Neural cell (in vitro differentiated cells): ENCODE measurements around the gene COPZ1. TPM values are rescaled to one million over a fixed set of nuclear protein-coding genes. Genes with fewer than 3 reads are reported as not detected.

ENCODE experiments used
- H2AFZ ChIP-seq: fragments of 200-600, 300-800 bp; sonication (generic), shearing (Covaris generic); 2 replicates; pipeline ENCODE4 v1.6.0; 2014; ENCODE audit warnings: low read depth, mild to moderate bottlenecking, antibody characterized with exemption, low read length, moderate library complexity
- H3F3A ChIP-seq: fragments of 200-600 bp; shearing (Covaris generic); 2 replicates; pipeline ENCODE4 v1.6.1; 2016; ENCODE audit warnings: mild to moderate bottlenecking, moderate library complexity, mixed read lengths, antibody characterized with exemption, low read length; ENCODE audit not compliant: insufficient read depth, poor library complexity, severe bottlenecking
- H3K27ac ChIP-seq: fragments of 200-600, 300-800 bp; sonication (generic), shearing (Covaris generic); 2 replicates; pipeline ENCODE4 v1.5.1; 2014; ENCODE audit warnings: mild to moderate bottlenecking, low read length, moderate library complexity
- H3K27me3 ChIP-seq: fragments of 300-800, 200-600 bp; sonication (generic), shearing (Covaris generic); 2 replicates; pipeline ENCODE4 v1.6.0; 2014; ENCODE audit warnings: mild to moderate bottlenecking, low read depth, low read length, moderate library complexity; ENCODE audit not compliant: insufficient read depth
- H3K36me3 ChIP-seq: fragments of 300-800, 200-600 bp; sonication (generic), shearing (Covaris generic); 2 replicates; pipeline ENCODE4 v1.5.1; 2014; ENCODE audit warnings: mild to moderate bottlenecking, antibody characterized with exemption, low read length, moderate library complexity; ENCODE audit not compliant: insufficient read depth
- H3K4me2 ChIP-seq: fragments of 300-800, 200-600 bp; sonication (generic), shearing (Covaris generic); 2 replicates; pipeline ENCODE4 v1.6.0; 2014; ENCODE audit warnings: mild to moderate bottlenecking, low read length
- H3K4me3 ChIP-seq: fragments of 300-800, 200-600 bp; sonication (generic), shearing (Covaris generic); 2 replicates; pipeline ENCODE4 v1.5.1; 2014; ENCODE audit warnings: mild to moderate bottlenecking, low read length, moderate library complexity
- H3K79me2 ChIP-seq: fragments of 200-600 bp; shearing (Covaris generic); replicated peaks from 2 replicates; pipeline ENCODE4 v1.6.0; 2014; ENCODE audit warnings: mild to moderate bottlenecking, low read length, moderate library complexity; ENCODE audit not compliant: insufficient read depth
- H3K9ac ChIP-seq: fragments of 300-800, 200-600 bp; sonication (generic), shearing (Covaris generic); 2 replicates; pipeline ENCODE4 v1.6.1; 2016; ENCODE audit warnings: mild to moderate bottlenecking, low read length, mixed read lengths
- H3K9me2 ChIP-seq: fragments of 200-600 bp; shearing (Covaris generic); 2 replicates; pipeline ENCODE4 v1.6.1; 2016; ENCODE audit warnings: mild to moderate bottlenecking, low read length, mixed read lengths; ENCODE audit not compliant: insufficient read depth
- H3K9me3 ChIP-seq: fragments of 200-600, 300-800 bp; sonication (generic), shearing (Covaris generic); 2 replicates; pipeline ENCODE4 v1.6.1; 2016; ENCODE audit warnings: mild to moderate bottlenecking, mixed run types, low read length, moderate library complexity, mixed read lengths
- H4K20me1 ChIP-seq: fragments of 200-600 bp; shearing (Covaris generic); 2 replicates; pipeline ENCODE4 v1.6.1; 2016; ENCODE audit warnings: mild to moderate bottlenecking, mixed run types; ENCODE audit not compliant: insufficient read depth
- CTCF ChIP-seq: fragments of 450-650 bp; IDR thresholded peaks from 2 replicates; pipeline ENCODE4 v1.5.1; 2014; ENCODE audit warnings: antibody characterized with exemption, mild to moderate bottlenecking, moderate library complexity; ENCODE audit not compliant: poor library complexity, severe bottlenecking
- EP300 ChIP-seq: fragments of 450-650 bp; conservative IDR thresholded peaks from 2 replicates; pipeline ENCODE4 v1.6.1; 2014; ENCODE audit warnings: antibody characterized with exemption, mild to moderate bottlenecking, moderate library complexity; ENCODE audit not compliant: poor library complexity, severe bottlenecking
- EZH2 ChIP-seq: fragments of 200-600, 300-800 bp; shearing (Covaris generic), sonication (generic); IDR thresholded peaks from 2 replicates; pipeline ENCODE4 v1.6.1; 2014; ENCODE audit warnings: antibody characterized with exemption, low read length, borderline replicate concordance, mild to moderate bottlenecking; ENCODE audit not compliant: insufficient read depth, poor library complexity, severe bottlenecking
- MXI1 ChIP-seq: fragments of 450-650 bp; conservative IDR thresholded peaks from 2 replicates; pipeline ENCODE4 v1.6.1; 2014; ENCODE audit warnings: antibody characterized with exemption, mild to moderate bottlenecking; ENCODE audit not compliant: poor library complexity, severe bottlenecking
- POLR2AphosphoS5 ChIP-seq: IDR thresholded peaks from 2 replicates; pipeline ENCODE4 v1.6.1; 2012
- RAD21 ChIP-seq: fragments of 450-650 bp; conservative IDR thresholded peaks from 2 replicates; pipeline ENCODE4 v1.6.1; 2014; ENCODE audit warnings: antibody characterized with exemption, mild to moderate bottlenecking, moderate library complexity
- REST ChIP-seq: IDR thresholded peaks from 2 replicates; pipeline ENCODE4 v1.6.1; 2012; ENCODE audit warnings: borderline replicate concordance
- SMC3 ChIP-seq: fragments of 450-650 bp; conservative IDR thresholded peaks from 2 replicates; pipeline ENCODE4 v1.6.1; 2014; ENCODE audit warnings: antibody characterized with exemption, mild to moderate bottlenecking, moderate library complexity; ENCODE audit not compliant: poor library complexity
- TAF1 ChIP-seq: IDR thresholded peaks from 2 replicates; pipeline ENCODE4 v1.6.1; 2012; ENCODE audit warnings: low read depth
- polyA plus RNA-seq: library from polyadenylated mRNA; depleted of rRNA; stranded (reverse); fragments of >200 nt; gene quantifications from 2 replicates; pipeline ENCODE4 v1.2.3, GENCODE V29; 2014

Gene COPZ1
- polyA plus RNA-seq, 1 donor from 2014 or later: 192 TPM

- Histone ChIP-seq H3K4me3 (peak overlapping the region; percentile 74), H4K20me1 (peaks cover 27% of the 10 kb centered on the region), H3K27ac (no peak overlapping the region), H3K36me3 (peaks cover 18% of the 10 kb centered on the region), H3F3A (no peaks in the 10 kb centered on the region), H3K27me3 (no peaks in the 10 kb centered on the region), H3K79me2 (peaks cover 37% of the 10 kb centered on the region), H3K4me2 (peak overlapping the region; percentile 21), H2AFZ (no peak overlapping the region), H3K9me3 (no peaks in the 10 kb centered on the region), H3K9me2 (no peaks in the 10 kb centered on the region), H3K9ac (peak overlapping the region; percentile 29)
- peak; percentile 53 for TF ChIP-seq RAD21
- TF ChIP-seq MXI1: no peak
- no peak for TF ChIP-seq EP300
- TF ChIP-seq CTCF: peak; percentile 57
- no peak for TF ChIP-seq REST
- no peak for TF ChIP-seq POLR2AphosphoS5
- peak; percentile 68 for TF ChIP-seq SMC3
- TF ChIP-seq TAF1: no peak
Observed at GRCh38 chr12:54285150-54286041, 39.5 kb upstream of the COPZ1 start.

- Histone ChIP-seq H3K36me3 (peaks cover 18% of the 10 kb centered on the region), H3K4me2 (no peak overlapping the region), H3K27me3 (no peaks in the 10 kb centered on the region), H3F3A (no peaks in the 10 kb centered on the region), H3K79me2 (peaks cover 30% of the 10 kb centered on the region), H3K9me2 (no peaks in the 10 kb centered on the region), H2AFZ (no peak overlapping the region), H3K27ac (no peak overlapping the region), H4K20me1 (peaks cover 27% of the 10 kb centered on the region), H3K9me3 (no peaks in the 10 kb centered on the region), H3K4me3 (peak overlapping the region; percentile 74), H3K9ac (peak overlapping the region; percentile 29)
- TF ChIP-seq MXI1 (no peak), TAF1 (no peak), RAD21 (no peak), REST (no peak), POLR2AphosphoS5 (no peak), CTCF (no peak), SMC3 (no peak), EZH2 (no peak)
Observed at GRCh38 chr12:54286042-54287030, 38.6 kb upstream of the COPZ1 start.
